GM12892 (cell line): ENCODE data around the gene KIRREL3.

Source experiments
- POLR2A ChIP-seq: IDR thresholded peaks from 2 replicates; pipeline ENCODE4 v1.6.1; 2011; ENCODE audit warnings: low read depth, low read length, control low read depth
- POLR2AphosphoS5 ChIP-seq: IDR thresholded peaks from 2 replicates; pipeline ENCODE4 v1.6.1; 2011; ENCODE audit warnings: low read depth, low read length, control low read depth
- TAF1 ChIP-seq: IDR thresholded peaks from 2 replicates; pipeline ENCODE4 v1.6.1; 2011; ENCODE audit warnings: low read depth, mild to moderate bottlenecking, control low read depth, low read length, borderline replicate concordance

DNA sequence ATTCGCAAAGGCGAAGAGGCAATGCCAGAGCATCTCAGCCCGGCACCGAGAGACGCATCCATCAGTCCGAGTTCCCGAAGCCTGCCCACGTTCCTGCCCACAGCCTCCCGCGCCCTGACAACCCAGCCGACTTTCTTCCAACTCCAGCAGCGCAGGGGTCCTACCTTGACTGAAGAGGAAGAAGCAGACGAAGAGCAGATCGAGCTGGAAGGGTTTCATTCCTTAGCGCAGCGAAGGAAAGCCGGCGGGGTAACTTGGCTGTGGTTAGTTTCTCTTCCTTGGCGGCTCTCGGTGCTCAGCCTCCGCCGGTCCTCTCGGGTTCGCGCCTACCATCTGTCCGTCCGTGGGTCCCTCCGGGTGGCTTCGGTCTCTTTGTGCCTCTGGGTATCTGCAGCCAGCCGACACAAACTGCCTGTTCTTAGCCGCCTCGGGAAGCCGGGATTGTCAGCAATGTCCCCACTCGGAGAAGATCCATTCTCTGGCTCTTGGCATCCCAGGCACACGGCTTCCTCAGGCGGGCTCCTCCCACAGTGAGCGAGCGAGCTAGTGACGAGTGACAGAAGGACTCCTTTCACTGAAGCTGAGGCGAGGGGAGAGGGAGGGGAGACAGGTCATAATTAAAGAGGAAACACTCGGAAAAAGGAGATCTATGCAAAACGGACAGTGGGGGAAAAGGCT lies at the start of gene KIRREL3:
- TF ChIP-seq POLR2A, result no peak
- no peak for TF ChIP-seq POLR2AphosphoS5
- no peak for TF ChIP-seq TAF1
